T-helper 17 cell (primary cell): ENCODE data around the gene RAB3IL1. TPM values are rescaled to one million over a fixed set of nuclear protein-coding genes. Genes with fewer than 3 reads are reported as not detected.

Experiments
- ATAC-seq: fragments of 150-1000 bp; cut with Tn5 transposase; 2 replicates; pipeline ENCODE4 v1.10.0; 2021; ENCODE audit warnings: mild to moderate bottlenecking, moderate library complexity
- DNase-seq, 3 donors: peaks; one replicate each; pipeline versions ENCODE4 v3.0.0 to v3.0.0-alpha.2; 2020 to 2021
- H3K9me3 ChIP-seq: one replicate; pipeline ENCODE4 v1.7.0; 2013; ENCODE audit warnings: low read length, mild to moderate bottlenecking; ENCODE audit not compliant: control insufficient read depth, poor library complexity, severe bottlenecking
- H3K27ac Mint-ChIP-seq: one replicate; pipeline ENCODE4 v1.8.0; 2022; ENCODE audit warnings: mild to moderate bottlenecking, moderate library complexity, mixed read lengths
- H3K27me3 Mint-ChIP-seq: one replicate; pipeline ENCODE4 v1.8.0; 2022; ENCODE audit warnings: mixed read lengths
- H3K36me3 Mint-ChIP-seq: one replicate; pipeline ENCODE4 v1.8.0; 2022; ENCODE audit warnings: low read depth, mixed read lengths
- H3K4me1 Mint-ChIP-seq: one replicate; pipeline ENCODE4 v1.8.0; 2022; ENCODE audit warnings: mild to moderate bottlenecking, mixed read lengths
- H3K4me3 Mint-ChIP-seq: one replicate; pipeline ENCODE4 v1.8.0; 2022; ENCODE audit warnings: mild to moderate bottlenecking, moderate library complexity, mixed read lengths
- total RNA-seq, 4 donors: library from RNA in 2 of 4; stranded (reverse) in 2 of 4; gene quantifications; one replicate each; pipeline ENCODE4 v1.2.3 and lab custom pipeline; 2022 to 2026

RAB3IL1 gene
- total RNA-seq, 2 donors from 2014 or later: not detected

GRCh38 chr11:61850687-61851086, 66.7 kb downstream of the RAB3IL1 start:
- no peak overlapping the region for H3K27ac Mint-ChIP-seq
- H3K9me3 ChIP-seq: no peaks in the 10 kb centered on the region
- no peaks in the 10 kb centered on the region for H3K4me1 Mint-ChIP-seq
- DNase-seq (no peak), ATAC-seq (no peak)
- H3K4me3 Mint-ChIP-seq: no peak overlapping the region
- no peaks in the 10 kb centered on the region for H3K36me3 Mint-ChIP-seq
- no peaks in the 10 kb centered on the region for H3K27me3 Mint-ChIP-seq

DNA sequence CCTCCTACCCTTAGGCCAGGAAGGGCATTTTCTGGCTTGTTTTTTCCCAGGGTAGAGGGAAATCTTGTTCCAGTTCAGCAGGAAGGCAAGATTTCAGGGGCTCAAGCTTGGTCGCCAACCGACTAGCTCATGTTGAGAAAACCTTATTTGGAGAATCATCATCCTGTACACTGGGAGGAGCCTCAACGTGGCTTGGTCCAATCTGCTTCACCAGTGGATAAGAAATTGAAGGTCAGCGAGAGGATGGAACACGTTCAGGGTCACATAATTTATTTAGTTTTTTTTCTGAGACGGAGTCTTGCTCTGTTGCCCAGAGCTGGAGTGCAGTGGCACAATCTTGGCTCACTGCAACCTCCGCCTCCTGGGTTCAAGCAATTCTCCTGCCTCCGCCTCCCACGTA, 68.7 kb downstream of the RAB3IL1 start:
- H3K36me3 Mint-ChIP-seq: no peaks in the 10 kb centered on the region
- H3K4me1 Mint-ChIP-seq: no peaks in the 10 kb centered on the region
- H3K4me3 Mint-ChIP-seq: no peak overlapping the region
- no peaks in the 10 kb centered on the region for H3K27me3 Mint-ChIP-seq
- no peak overlapping the region for H3K27ac Mint-ChIP-seq
- no peak for DNase-seq
- no peaks in the 10 kb centered on the region for H3K9me3 ChIP-seq
- no peak for ATAC-seq

DNA sequence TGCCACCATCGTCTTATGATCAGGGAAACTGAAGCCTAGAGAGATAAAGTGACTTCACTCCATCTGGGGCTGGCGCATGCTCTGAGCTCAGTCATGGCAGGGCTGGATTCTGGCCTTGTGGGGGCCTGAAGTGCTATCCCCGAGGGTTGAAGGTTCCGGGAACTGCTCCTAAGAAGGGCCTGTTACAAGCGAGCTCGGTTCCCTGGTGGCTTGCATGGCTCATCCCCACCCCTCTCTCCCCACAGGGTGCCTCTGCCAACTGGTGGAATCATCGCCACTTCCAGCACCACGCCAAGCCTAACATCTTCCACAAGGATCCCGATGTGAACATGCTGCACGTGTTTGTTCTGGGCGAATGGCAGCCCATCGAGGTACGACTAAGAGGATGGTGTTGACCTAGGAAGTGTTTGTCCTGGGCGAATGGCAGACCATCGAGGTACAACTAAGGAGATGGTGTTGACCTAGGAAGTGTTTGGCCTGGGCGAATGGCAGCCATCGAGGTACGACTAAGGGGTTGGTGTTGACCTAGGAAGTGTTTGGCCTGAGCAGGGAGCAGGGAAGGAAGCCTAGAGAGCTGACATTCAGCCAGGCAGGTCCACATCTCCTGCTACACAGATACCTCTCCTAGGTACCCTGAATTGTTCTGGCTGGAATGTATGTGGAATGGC, 69.3 kb downstream of the RAB3IL1 start:
- ATAC-seq: no peak
- no peaks in the 10 kb centered on the region for H3K9me3 ChIP-seq
- no peak for DNase-seq
- Mint-ChIP-seq H3K27me3 (no peaks in the 10 kb centered on the region), H3K36me3 (no peaks in the 10 kb centered on the region), H3K4me3 (no peak overlapping the region), H3K4me1 (no peaks in the 10 kb centered on the region), H3K27ac (no peak overlapping the region)

Other genes with a start within 250 kb of the RAB3IL1 start
- gene DAGLA, start 237.2 kb downstream of the RAB3IL1 start, total RNA-seq: 1 to 10 TPM; 1.3 to 2.1 TPM
- gene MYRF, start 164.9 kb downstream of the RAB3IL1 start, total RNA-seq: 1 to 10 TPM in 1 of 2 donors, under 1 TPM in 1; 0.47 to 1.5 TPM
- 10 to 100 TPM; 68.4 to 77.6 TPM for gene TMEM258, start 125.0 kb downstream of the RAB3IL1 start, total RNA-seq
- 10 to 100 TPM in 1 of 2 donors, 1 to 10 TPM in 1; 9.7 to 13.0 TPM for gene FEN1, start 124.7 kb downstream of the RAB3IL1 start, total RNA-seq
- gene FADS1, start 100.6 kb downstream of the RAB3IL1 start, total RNA-seq: 1 to 10 TPM; 1.2 to 4.6 TPM
- gene FADS2, start 89.3 kb downstream of the RAB3IL1 start, total RNA-seq: 10 to 100 TPM in 1 of 2 donors, 1 to 10 TPM in 1; 5.2 to 15.7 TPM
- gene FADS3, start 26.0 kb downstream of the RAB3IL1 start, total RNA-seq: 10 to 100 TPM in 1 of 2 donors, 1 to 10 TPM in 1; 8.5 to 14.5 TPM
- gene BEST1, start 32.8 kb upstream of the RAB3IL1 start, total RNA-seq: under 1 TPM; 0.26 to 0.35 TPM
- 1,000 to 10,000 TPM; 1,744 to 2,260 TPM for gene FTH1, start 50.1 kb upstream of the RAB3IL1 start, total RNA-seq
- 10 to 100 TPM; 15.9 to 22.3 TPM for gene INCENP, start 206.4 kb upstream of the RAB3IL1 start, total RNA-seq